Measurements from ENCODE around the gene ZNF524. TPM values are rescaled to one million over a fixed set of nuclear protein-coding genes. Genes with fewer than 3 reads are reported as not detected.
A peak's percentile ranks its signal among the peaks of the same experiment; 100 is the strongest.

Gene ZNF524
- total RNA-seq, 1 experiment from 2014 or later, result 4.7 TPM

DNA sequence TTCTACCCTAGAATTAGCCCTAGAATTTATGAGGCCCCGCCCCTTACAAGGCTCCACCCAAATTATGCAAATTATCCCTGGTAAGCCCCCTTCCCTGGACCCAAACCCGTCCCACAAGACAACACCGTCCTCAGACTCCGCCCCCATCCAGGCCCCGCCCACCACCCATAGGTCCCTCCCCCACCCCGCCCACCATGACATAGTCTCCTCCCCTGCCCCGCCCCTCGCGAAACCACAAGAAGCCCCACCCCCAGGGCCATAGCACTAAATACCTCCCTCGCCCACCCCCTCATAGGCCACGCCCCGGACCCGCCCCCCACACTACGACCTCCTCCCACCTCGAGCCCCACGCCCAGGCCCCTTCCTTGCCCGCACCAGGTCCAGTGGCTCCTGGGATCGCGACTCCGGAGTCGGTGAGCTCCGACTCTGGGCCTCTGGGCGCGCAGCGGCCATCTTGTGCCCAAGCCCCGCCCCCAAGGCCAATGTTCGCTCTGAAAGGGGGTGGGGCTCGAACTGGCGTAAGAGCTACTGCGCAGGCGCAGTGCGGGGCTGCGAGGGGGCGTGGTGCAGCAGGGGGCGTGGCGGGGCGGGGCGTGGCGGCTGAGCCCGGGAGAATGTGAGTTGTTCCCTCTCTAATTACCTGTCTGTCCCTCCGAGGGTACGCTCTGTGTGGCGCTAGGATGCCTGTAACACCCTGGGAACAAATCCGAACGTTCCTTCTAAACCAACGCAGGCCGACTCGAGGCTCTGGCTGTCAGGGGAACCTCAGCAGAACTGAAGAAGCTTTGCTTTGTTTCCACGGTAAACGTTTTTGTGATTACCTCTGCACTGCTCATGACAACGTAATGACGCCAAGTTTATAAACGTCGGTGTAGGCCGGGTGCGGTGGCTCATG is 24.3 kb downstream of the ZNF524 start, which contains the start of gene ZNF784:
Gene ZNF784 (minus strand): TSS at position 458 of the 895 bp plus-strand sequence. CDS start 5 bp downstream, at position 453.
- peak; percentile 88 for DNase-seq (ENCODE audit: low read depth, low spot score)
- in situ Hi-C loops (cut with HindIII; ENCODE audit: low pct_unique_long_range_greater_than_20kb, low sequenced_read_pairs), result no loop called here

DNA sequence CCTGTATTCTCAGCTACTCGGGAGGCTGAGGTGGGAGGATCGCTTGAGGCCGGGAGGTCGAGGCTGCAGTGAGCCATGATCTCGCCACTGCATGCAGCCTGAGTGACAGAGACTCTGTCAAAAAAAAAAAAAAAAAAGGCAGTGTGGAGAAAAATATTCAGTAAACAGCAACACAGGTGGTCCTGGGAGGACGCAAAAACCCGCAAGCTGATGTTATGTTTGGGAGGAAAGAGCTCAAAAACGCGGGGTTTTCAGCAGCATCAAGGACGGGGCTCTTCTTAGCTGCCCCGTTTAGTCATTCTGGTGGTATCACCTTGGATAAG is 24.9 kb downstream of the ZNF524 start:
- in situ Hi-C loops (cut with HindIII; ENCODE audit: low pct_unique_long_range_greater_than_20kb, low sequenced_read_pairs), result no loop called here
- DNase-seq (ENCODE audit: low read depth, low spot score), result no peak

DNA sequence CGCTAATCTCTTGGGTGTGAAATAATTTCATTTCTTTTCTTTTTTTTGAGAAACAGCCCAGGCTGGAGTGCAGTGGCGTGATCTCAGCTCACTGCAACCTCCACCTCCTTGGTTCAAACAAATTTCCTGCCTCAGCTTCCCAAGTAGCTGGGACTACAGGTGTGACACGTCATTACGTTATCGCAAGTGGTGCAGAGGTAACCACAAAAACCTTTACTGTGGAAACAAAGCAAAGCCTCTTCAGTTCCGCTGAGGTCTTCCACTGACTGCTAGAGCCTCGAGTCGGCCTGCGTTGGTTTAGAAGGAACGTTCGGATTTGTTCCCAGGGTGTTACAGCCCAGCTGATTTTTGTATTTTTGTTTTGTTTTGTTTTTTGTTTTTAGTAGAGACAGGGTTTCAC is 26.3 kb downstream of the ZNF524 start:
- no peak for DNase-seq (ENCODE audit: low read depth, low spot score)
- in situ Hi-C loops (cut with HindIII; ENCODE audit: low pct_unique_long_range_greater_than_20kb, low sequenced_read_pairs), result no loop called here

DNA sequence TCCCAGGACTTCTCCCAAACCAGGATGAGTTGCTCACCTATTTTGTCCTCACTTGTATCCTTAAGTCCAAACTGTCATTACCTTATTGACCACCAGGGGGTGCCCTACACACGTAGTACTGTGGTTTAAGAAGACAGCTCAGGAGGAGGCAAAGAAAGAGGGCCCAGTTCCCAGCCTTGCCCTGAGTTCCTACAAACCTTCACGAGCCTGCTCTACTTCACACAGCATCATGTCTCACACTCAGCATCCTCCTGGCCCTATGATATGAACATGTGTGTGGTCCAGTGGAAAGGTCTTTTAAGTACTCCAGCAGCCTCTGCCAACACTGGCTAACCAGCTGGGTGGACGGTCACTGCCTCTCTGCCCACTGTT is 32.4 kb downstream of the ZNF524 start:
- in situ Hi-C loops (cut with HindIII; ENCODE audit: low pct_unique_long_range_greater_than_20kb, low sequenced_read_pairs), result no loop called here
- peak; percentile 92 for DNase-seq (ENCODE audit: low read depth, low spot score)

GRCh38 chr19:55633861-55634260 is 33.8 kb downstream of the ZNF524 start:
- in situ Hi-C loops (cut with HindIII; ENCODE audit: low pct_unique_long_range_greater_than_20kb, low sequenced_read_pairs), result no loop called here
- DNase-seq (ENCODE audit: low read depth, low spot score), result no peak

DNA sequence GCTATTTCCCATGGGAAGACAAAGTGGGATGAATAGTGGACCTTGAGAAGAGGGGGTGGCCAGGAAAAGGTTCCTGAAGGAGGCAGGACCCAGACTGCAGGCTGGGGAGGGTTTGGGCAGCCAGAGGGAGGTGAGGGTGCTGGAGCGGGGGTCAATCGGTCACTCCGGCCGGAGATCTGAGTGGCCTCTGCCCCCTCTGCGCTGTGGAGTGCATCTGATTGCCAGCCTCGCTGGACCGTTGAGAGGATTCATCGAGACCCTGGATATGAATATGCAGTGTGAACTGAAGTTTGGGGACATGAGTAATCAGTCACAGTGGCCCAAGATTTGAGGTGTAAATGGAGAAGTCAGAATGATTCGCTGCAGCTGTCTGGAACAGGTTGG is 35.2 kb downstream of the ZNF524 start:
- no peak for DNase-seq (ENCODE audit: low read depth, low spot score)
- in situ Hi-C loops (cut with HindIII; ENCODE audit: low pct_unique_long_range_greater_than_20kb, low sequenced_read_pairs), result no loop called here

DNA sequence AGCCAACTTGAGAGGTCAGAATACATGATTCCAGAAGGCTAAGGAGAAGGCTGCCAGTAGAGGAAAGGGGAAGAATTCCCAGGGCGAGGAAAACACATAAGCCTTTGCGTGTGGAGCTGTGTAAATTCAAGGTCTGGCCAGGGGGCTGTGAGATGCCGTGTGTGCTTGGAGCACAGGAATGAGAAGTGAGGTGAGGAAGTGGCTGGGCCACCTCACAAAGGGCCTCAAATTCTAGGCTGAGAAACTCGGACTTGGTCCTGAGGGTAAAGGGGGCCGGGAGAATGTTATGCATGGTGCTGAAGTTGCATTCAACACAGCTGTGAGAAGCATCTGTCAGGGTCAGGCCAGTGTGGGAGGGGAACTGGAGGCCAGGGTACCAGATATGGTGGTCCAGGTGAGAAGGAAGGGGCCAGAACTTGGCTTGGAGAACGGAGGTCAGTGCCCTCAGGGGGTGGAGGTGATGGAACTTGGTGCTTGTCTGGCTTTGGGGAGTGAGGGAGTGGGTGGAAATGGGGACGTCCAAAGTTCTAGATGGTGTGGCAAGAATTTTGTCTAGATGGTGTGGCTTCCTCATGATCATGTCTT is 35.9 kb downstream of the ZNF524 start:
- DNase-seq (ENCODE audit: low read depth, low spot score), result no peak
- in situ Hi-C loops (cut with HindIII; ENCODE audit: low pct_unique_long_range_greater_than_20kb, low sequenced_read_pairs), result no loop called here

- no peak for DNase-seq (ENCODE audit: low read depth, low spot score)
- in situ Hi-C loops (cut with HindIII; ENCODE audit: low pct_unique_long_range_greater_than_20kb, low sequenced_read_pairs), result no loop called here
Observed at GRCh38 chr19:55636723-55637122, 36.6 kb downstream of the ZNF524 start.

- DNase-seq (ENCODE audit: low read depth, low spot score), result no peak
- in situ Hi-C loops (cut with HindIII; ENCODE audit: low pct_unique_long_range_greater_than_20kb, low sequenced_read_pairs), result no loop called here
Observed at GRCh38 chr19:55637534-55637933, 37.4 kb downstream of the ZNF524 start.

GRCh38 chr19:55638864-55639359 is 38.8 kb downstream of the ZNF524 start:
- DNase-seq (ENCODE audit: low read depth, low spot score), result peak; percentile 72
- in situ Hi-C loops (cut with HindIII; ENCODE audit: low pct_unique_long_range_greater_than_20kb, low sequenced_read_pairs), result no loop called here

DNA sequence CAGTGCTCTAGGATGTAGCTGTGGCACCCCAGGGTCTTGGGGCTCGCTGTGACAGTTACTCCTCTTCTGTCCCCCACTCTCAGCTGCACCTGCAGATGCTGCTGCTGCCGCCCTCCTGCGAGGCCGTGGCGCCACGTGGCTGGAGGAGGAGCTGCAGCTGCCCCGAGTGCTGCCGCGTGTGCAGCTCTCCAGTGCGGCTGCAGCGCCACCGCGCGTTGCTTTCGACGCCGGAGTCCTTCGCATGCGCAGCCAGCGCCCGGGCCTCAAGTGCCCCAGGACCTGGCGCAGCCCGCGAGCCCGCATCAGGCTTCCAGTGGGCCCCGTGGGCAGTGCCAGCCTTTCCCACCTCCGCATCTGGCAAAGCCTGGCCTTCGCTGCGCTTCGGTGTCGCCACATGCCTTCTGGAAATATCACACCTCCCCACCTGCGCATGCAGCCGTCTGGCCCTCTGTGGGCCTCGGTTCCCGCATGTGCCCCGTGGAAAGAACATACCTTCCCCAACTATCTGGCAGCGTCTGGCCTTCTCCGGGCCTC is 40.0 kb downstream of the ZNF524 start:
- in situ Hi-C loops (cut with HindIII; ENCODE audit: low pct_unique_long_range_greater_than_20kb, low sequenced_read_pairs), result no loop called here
- DNase-seq (ENCODE audit: low read depth, low spot score), result peak; percentile 72

DNA sequence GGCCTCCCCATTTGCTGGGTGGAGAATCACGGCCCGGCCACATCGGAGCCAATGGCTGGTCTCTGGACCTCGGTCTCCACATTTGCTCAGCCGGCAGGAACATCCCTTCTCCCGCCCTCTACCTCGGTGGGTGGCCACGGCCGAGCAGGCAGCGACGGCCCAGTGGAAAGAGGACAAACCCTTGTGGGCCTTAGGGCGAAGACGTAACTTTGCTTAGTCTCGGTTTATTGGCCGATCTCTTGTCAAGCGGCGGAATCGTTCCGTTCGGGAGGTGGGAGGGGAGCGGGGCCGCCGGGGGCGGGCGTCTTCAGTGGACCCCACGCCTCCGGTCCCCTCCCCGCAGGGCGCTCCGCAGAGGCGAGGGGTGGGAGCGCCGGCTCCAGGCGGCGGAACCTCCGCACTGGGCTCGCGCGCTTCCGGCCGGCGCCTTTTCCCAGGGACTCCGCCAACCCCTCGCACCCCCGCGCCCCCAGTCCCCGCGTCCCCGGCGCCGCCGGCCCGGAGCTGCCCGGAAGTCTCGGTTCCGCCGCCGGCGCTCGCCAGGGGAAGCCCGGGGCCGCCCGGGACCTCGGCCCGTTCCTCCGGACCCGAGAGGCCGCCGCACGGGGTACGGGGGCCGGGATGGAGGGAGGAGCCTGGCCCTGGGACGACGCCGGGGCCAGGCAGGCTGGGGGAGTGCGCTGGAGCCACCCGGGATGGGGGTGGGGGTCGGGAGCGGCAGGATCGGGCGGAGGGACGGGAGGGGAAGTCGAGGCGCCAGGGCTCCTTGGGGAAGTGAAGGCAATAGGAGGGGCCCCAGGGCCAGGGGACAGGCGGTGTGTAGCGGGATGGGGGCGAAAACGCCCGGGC is 40.7 kb downstream of the ZNF524 start, which contains the start of gene ZNF580:
Gene ZNF580 (plus strand): TSS at position 426 of the 849 bp plus-strand sequence. CDS start 1,507 bp downstream, outside the sequence.
- in situ Hi-C loops (cut with HindIII; ENCODE audit: low pct_unique_long_range_greater_than_20kb, low sequenced_read_pairs), result no loop called here
- DNase-seq (ENCODE audit: low read depth, low spot score), result peak; percentile 51

GRCh38 chr19:55641426-55642152 is 41.5 kb downstream of the ZNF524 start:
- peak; percentile 22 for DNase-seq (ENCODE audit: low read depth, low spot score)
- in situ Hi-C loops (cut with HindIII; ENCODE audit: low pct_unique_long_range_greater_than_20kb, low sequenced_read_pairs), result no loop called here

DNA sequence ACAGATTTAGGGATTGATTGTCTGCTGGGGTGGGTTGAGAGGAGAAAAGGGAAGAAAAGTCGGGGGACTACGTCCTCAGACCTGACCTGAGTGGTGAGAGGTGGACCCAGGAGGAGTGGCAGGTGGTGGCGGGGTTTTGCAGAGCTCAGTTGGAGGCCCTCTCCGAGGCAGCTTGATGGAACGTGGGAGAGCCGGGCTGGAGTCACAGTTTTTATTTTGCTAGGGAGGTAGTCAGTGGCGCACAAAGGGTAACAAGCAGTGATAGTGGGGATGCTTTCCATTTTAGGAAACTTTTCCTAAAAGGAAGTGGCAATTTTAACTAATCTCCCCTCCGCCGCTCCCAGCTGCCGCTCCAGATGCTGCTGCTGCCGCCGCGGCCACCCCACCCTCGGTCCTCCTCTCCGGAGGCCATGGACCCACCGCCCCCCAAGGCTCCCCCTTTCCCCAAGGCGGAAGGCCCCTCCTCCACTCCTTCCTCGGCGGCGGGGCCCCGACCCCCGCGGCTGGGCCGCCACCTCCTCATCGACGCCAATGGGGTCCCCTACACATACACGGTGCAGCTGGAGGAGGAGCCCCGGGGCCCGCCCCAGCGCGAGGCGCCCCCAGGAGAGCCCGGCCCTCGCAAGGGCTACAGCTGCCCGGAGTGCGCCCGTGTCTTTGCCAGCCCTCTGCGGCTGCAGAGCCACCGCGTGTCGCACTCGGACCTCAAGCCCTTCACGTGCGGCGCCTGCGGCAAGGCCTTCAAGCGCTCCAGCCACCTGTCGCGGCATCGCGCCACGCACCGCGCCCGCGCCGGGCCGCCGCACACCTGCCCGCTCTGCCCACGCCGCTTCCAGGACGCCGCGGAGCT is 42.3 kb downstream of the ZNF524 start:
- no peak for DNase-seq (ENCODE audit: low read depth, low spot score)
- in situ Hi-C loops (cut with HindIII; ENCODE audit: low pct_unique_long_range_greater_than_20kb, low sequenced_read_pairs), result no loop called here

GRCh38 chr19:55643003-55643886 is 43.2 kb downstream of the ZNF524 start, which contains the start of gene ZNF581:
Gene ZNF581, plus strand, starts transcription at chr19:55643649. Its CDS starts 923 bp downstream, at chr19:55644572.
- DNase-seq (ENCODE audit: low read depth, low spot score), result peak; percentile 70
- in situ Hi-C loops (cut with HindIII; ENCODE audit: low pct_unique_long_range_greater_than_20kb, low sequenced_read_pairs), result no loop called here

GRCh38 chr19:55643887-55644176 is 43.7 kb downstream of the ZNF524 start:
- in situ Hi-C loops (cut with HindIII; ENCODE audit: low pct_unique_long_range_greater_than_20kb, low sequenced_read_pairs), result no loop called here
- no peak for DNase-seq (ENCODE audit: low read depth, low spot score)
